H1 (cell line): ENCODE measurements around the gene PRKCA. TPM values are rescaled to one million over a fixed set of nuclear protein-coding genes. Genes with fewer than 3 reads are reported as not detected.

ENCODE experiments used
- CEBPB ChIP-seq: IDR thresholded peaks from 2 replicates; pipeline ENCODE4 v1.6.1; 2012; ENCODE audit warnings: low read depth, low read length
- CTBP2 ChIP-seq: IDR thresholded peaks from 2 replicates; pipeline ENCODE4 v1.7.0; 2011; ENCODE audit warnings: borderline replicate concordance, mild to moderate bottlenecking, moderate library complexity, mixed read lengths, low read length; ENCODE audit not compliant: insufficient read depth, insufficient read length
- HDAC6 ChIP-seq: IDR thresholded peaks from one replicate; pipeline ENCODE4 v1.7.1; 2012; ENCODE audit warnings: low read depth, mild to moderate bottlenecking, inconsistent platforms, low read length, moderate library complexity
- RBBP5 ChIP-seq: IDR thresholded peaks from 2 replicates; pipeline ENCODE4 v1.7.1; 2012; ENCODE audit warnings: low read depth, mild to moderate bottlenecking, inconsistent platforms, low read length, moderate library complexity, borderline replicate concordance
- SRF ChIP-seq: IDR thresholded peaks from 2 replicates; pipeline ENCODE4 v1.6.1; 2011; ENCODE audit warnings: mild to moderate bottlenecking, low read depth, low read length, moderate library complexity
- TBP ChIP-seq: IDR thresholded peaks from 2 replicates; pipeline ENCODE4 v1.6.1; 2011; ENCODE audit warnings: low read depth, low read length, improper control_type of control experiment
- polyA plus RNA-seq, 7 experiments: library from polyadenylated mRNA; depleted of rRNA in 3 of 7; stranded (reverse) in 5 of 7; unstranded in 2 of 7; fragments of >200 nt in 5 of 7; fragments of 200-250 nt in 2 of 7; gene quantifications; 1 replicate in 5 of 7; 2 replicates in 1 of 7; 4 replicates in 1 of 7; pipeline versions ENCODE4 v1.2.1 to v1.2.3, GENCODE V29; 2011 to 2013; ENCODE audit warnings: missing spikeins in 2 of 7, mixed read lengths in 2 of 7
- total RNA-seq: library from RNA; stranded (reverse); fragmentation: NEBNext Ultra II Directional; extraction: Animal tissue kit (Norgen Biotek cat#: 25700); gene quantifications from 2 replicates; pipeline ENCODE4 v1.2.1, GENCODE V29; 2021

PRKCA gene
- total and polyA plus RNA-seq, 2 of the 8 experiments (the other 6 are each of a cell fraction or from before 2014, with no cell fraction given): 5.8 to 17.8 TPM

GRCh38 chr17:66634193-66634592, 331.8 kb downstream of the PRKCA start (continued):
- TF ChIP-seq CEBPB (no peak), TBP (no peak), HDAC6 (no peak), CTBP2 (no peak), SRF (no peak), RBBP5 (no peak)
